HG03025 (cell line): ENCODE results near the gene NAT8.
"Not testable (repeated sequence)": the region's sequence is repeated elsewhere in the genome, so short reads cannot be mapped to it uniquely, and the experiment has no call there.

Experiments
- ATAC-seq: cut with Tn5 transposase; IDR thresholded peaks from one replicate; pipeline ENCODE4 v1.9.1; 2021; ENCODE audit warnings: mild to moderate bottlenecking, moderate library complexity; ENCODE audit not compliant: unreplicated experiment, low FRiP score

Gene NAT8

GRCh38 chr2:73638429-73638828, 3.8 kb downstream of the NAT8 start:
- ATAC-seq = no peak

- not testable (repeated sequence) for ATAC-seq
Measured at GRCh38 chr2:73636977-73637376, 5.2 kb downstream of the NAT8 start.

GRCh38 chr2:73630662-73631266, 11.5 kb downstream of the NAT8 start:
- peak; percentile 53 for ATAC-seq

GRCh38 chr2:73628493-73628892, 13.7 kb downstream of the NAT8 start:
- ATAC-seq = peak; percentile 52

DNA sequence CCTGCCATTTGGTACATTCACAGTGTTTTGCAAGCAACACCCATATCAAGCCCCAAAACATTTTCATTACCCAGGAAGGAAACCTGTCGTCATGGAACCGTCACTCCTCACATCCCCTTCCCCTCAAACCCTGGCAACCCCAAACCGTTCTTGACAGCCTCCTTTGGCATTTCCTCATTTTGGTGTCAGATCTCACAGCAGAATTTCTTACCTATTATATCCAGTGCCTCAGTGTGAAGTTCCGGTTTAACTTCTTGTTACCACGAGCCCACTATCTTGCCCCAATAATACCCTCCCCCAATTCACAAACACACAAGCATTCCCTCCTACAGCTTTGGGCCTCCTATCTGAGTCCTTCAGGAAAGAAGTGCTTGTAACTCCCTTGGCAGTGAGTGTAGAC, 16.0 kb downstream of the NAT8 start:
- not testable (repeated sequence) for ATAC-seq

DNA sequence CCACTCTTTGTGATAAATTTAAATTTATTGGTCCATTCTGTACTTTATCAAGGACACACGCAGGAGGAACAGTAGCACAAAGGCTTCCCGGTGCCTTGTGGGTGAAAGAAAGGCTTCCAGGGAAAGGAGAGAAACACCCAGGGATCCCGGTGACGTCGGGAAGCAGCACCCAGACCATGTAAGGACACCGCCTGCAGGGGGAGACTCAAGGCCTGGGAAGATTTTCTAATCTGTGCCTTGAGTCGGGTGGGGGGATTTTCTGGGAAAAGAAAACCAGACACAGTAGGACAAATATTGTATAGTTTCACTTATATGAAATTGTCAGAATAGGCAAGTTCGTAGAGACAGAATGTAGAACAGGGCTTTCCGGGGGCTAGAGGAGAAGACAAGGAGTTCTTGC, 17.6 kb downstream of the NAT8 start:
- ATAC-seq = not testable (repeated sequence)

DNA sequence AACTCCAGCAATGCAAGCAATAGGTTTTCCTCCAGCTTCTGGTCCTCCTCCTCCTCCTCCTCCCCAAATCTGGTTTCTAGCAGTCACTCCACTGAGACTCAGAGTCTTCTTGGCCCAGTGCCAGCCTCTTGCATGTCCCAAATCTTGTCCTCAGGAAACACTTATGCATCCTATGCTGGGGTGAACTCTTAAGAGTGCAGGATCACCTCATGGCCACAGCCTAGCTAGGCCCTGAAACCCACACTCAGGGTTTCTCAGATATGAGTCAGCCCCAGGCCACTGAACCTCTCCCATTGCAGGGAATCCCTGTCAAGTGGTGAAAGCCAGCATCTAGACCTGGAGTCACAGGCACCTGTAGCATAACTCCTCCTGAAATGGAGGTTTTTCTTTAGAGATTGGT, 18.2 kb downstream of the NAT8 start:
- not testable (repeated sequence) for ATAC-seq

DNA sequence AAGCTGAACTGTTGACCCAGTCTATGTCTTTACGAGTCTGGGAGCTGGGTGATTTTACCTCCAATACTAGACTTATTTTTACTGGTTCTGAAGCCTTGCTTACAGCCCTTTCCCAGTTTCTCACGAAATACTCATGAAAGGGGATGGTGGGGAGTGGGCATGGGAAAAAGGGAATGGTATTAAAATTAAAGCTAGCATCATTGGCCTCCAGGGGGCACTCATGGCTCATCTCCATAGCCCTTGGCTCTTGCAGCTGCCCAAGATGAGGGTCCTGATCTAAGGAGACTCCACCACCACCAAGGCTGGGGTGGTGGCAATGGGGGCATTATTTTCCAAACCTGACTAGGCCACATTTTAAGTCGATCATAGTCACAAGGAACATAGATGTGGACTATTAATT, 22.3 kb downstream of the NAT8 start:
- ATAC-seq = not testable (repeated sequence)

- ATAC-seq = no peak
Measured at GRCh38 chr2:73614997-73615396, 27.2 kb downstream of the NAT8 start.

- no peak for ATAC-seq
Measured at GRCh38 chr2:73614105-73614504, 28.1 kb downstream of the NAT8 start.

- no peak for ATAC-seq
Measured at GRCh38 chr2:73611867-73612266, 30.4 kb downstream of the NAT8 start.

DNA sequence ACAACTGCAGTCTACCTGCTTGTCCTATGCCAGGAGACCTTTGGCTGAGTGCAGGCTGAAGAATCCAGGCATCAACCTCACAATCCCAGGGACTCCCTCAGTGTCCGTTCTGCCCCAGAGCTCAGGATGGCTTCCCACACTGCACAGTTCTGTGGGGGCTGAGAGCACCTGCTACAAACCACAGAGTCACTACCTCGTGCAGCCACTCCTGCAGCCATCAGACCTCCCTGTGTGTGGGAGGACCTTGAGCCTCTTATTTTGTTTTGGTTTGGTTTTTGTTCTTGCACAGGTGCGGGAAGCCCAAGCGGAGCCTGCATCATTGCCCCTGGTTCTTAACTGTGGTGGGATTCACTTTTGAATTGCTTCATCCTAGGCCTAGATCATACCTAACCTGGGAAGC, 31.0 kb downstream of the NAT8 start:
- peak; percentile 77 for ATAC-seq

DNA sequence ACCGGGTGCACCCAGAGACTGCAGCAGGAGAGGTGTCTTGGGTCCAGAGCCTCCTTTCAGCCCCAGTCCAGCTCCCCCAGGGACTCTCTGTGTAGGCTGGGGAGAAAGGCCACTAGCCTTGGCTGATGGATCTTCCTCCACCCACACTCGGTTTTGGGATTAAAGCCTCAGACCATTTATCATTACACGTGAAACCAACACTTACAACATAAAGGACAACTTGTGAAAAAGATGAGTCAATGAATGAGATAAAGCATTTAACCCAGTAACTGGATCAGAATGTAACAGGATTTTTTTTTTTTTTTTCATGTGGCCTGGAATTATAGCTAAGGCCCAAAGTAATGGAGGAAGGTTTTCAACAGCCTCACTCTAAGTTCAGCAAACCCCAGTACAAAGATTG, 32.1 kb downstream of the NAT8 start:
- ATAC-seq = no peak

- ATAC-seq = not testable (repeated sequence)
Measured at GRCh38 chr2:73604589-73604988, 37.6 kb downstream of the NAT8 start.

DNA sequence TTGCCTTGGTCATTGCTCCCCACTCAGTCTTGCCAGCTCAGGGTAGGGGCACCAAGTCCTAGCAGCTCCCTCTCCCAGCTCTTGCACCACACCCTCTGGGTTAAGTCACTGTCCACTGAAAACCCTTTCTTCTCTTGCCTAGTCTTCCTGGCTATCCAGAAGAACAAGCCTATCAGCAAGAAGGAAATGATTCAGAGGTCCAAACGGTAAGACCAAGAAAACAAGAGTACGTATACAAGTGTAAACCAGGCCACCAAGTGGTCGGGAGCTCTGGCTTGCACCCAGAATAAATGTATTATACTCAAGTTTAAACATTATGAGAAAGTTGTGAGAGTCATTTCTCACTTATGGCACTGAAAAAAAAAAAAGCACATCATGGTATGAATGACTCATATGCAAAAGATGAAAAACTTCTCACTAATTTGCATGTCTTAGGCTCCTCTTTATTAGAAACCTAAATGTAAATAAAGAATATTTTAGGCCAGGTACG, 39.1 kb downstream of the NAT8 start:
- ATAC-seq = not testable (repeated sequence)

GRCh38 chr2:73601780-73602179, 40.4 kb downstream of the NAT8 start:
- no peak for ATAC-seq

GRCh38 chr2:73594251-73594650, 48.0 kb downstream of the NAT8 start:
- ATAC-seq = no peak

GRCh38 chr2:73593680-73594079, 48.5 kb downstream of the NAT8 start:
- ATAC-seq = no peak
